Measurements from ENCODE around the gene VPS36.
"Not testable (repeated sequence)": the region's sequence is repeated elsewhere in the genome, so short reads cannot be mapped to it uniquely, and the experiment has no call there.

The VPS36 gene

DNA sequence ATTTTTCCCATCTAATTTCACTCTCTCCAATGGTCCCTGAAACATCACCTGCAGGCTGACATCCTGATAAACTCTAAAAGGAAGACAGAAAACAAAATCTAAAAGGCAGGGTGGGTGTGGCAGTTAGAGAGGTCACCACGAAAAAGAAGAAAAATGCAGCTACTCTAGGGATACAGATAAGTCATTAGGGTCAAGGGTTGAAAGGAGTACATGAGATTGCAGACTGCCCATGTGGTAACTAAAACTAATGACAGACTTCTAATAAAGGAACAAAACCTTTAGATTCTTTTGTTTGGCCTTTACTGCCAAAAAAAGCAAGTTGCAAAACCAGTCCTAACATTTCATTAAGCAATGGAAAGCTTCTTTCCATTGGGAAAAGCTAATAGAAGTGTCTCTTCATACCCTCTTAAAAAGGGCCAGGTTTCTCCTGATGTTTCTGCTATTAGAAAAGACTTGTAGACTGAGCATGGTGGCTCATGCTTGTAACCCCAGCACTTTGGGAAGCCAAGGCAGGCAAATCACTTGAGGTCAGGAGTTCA is 75.5 kb downstream of the VPS36 start:
- no peak overlapping the region for H3K4me3 ChIP-seq (replicated peaks in 1 of 2; ENCODE audit: low read depth in 2 of 2, low read length in 2 of 2)
- peak in 1 of 2 donors; percentile 18 for DNase-seq (ENCODE audit: low read depth in 2 of 2)
- no peak for TF ChIP-seq CTCF (IDR thresholded peaks at IDR 0.05; ENCODE audit: low read depth, low read length)

- no peak for TF ChIP-seq CTCF (IDR thresholded peaks at IDR 0.05; ENCODE audit: low read depth, low read length)
- no peak for DNase-seq (ENCODE audit: low read depth in 2 of 2)
- H3K4me3 ChIP-seq (replicated peaks in 1 of 2; ENCODE audit: low read depth in 2 of 2, low read length in 2 of 2), result no peak overlapping the region
Measured at GRCh38 chr13:52374389-52374788, 76.0 kb downstream of the VPS36 start.

GRCh38 chr13:52373277-52373676 is 77.2 kb downstream of the VPS36 start:
- DNase-seq (ENCODE audit: low read depth in 2 of 2), result peak in 1 of 2 donors; percentile 26
- not testable (repeated sequence) for H3K4me3 ChIP-seq (replicated peaks in 1 of 2; ENCODE audit: low read depth in 2 of 2, low read length in 2 of 2)

GRCh38 chr13:52371736-52372247 is 78.6 kb downstream of the VPS36 start:
- TF ChIP-seq CTCF (IDR thresholded peaks at IDR 0.05; ENCODE audit: low read depth, low read length), result no peak
- peak; percentile 46 to 59 for DNase-seq (ENCODE audit: low read depth in 2 of 2)
- H3K4me3 ChIP-seq (replicated peaks in 1 of 2; ENCODE audit: low read depth in 2 of 2, low read length in 2 of 2), result no peak overlapping the region

- H3K4me3 ChIP-seq (replicated peaks in 1 of 2; ENCODE audit: low read depth in 2 of 2, low read length in 2 of 2), result no peak overlapping the region
- no peak for TF ChIP-seq CTCF (IDR thresholded peaks at IDR 0.05; ENCODE audit: low read depth, low read length)
- DNase-seq (ENCODE audit: low read depth in 2 of 2), result peak in 1 of 2 donors; percentile 17
Measured at GRCh38 chr13:52366291-52366690, 84.1 kb downstream of the VPS36 start.

All from cardiac fibroblast (primary cell).